Right renal pelvis (tissue), 4 donors: ENCODE measurements around the gene TRABD2B. TPM values are rescaled to one million over a fixed set of nuclear protein-coding genes. Genes with fewer than 3 reads are reported as not detected.
A peak's percentile ranks its signal among the peaks of the same experiment; 100 is the strongest.

Experiments used
- DNase-seq, 4 donors: peaks; one replicate each; pipeline ENCODE4 v3.0.0-alpha.2; 2013; ENCODE audit warnings: low read depth in 4 of 4, low spot score in 3 of 4, missing footprints in 1 of 4
- polyA plus RNA-seq, 4 donors: library from polyadenylated mRNA; unstranded; fragments of 120-200 nt; gene quantifications; one replicate each; pipeline ENCODE4 v1.2.1, GENCODE V29; 2013; ENCODE audit not compliant: insufficient read length in 4 of 4

TRABD2B gene
- polyA plus RNA-seq: 10 to 100 TPM; 15.3 to 25.8 (median 22.0) TPM

DNA sequence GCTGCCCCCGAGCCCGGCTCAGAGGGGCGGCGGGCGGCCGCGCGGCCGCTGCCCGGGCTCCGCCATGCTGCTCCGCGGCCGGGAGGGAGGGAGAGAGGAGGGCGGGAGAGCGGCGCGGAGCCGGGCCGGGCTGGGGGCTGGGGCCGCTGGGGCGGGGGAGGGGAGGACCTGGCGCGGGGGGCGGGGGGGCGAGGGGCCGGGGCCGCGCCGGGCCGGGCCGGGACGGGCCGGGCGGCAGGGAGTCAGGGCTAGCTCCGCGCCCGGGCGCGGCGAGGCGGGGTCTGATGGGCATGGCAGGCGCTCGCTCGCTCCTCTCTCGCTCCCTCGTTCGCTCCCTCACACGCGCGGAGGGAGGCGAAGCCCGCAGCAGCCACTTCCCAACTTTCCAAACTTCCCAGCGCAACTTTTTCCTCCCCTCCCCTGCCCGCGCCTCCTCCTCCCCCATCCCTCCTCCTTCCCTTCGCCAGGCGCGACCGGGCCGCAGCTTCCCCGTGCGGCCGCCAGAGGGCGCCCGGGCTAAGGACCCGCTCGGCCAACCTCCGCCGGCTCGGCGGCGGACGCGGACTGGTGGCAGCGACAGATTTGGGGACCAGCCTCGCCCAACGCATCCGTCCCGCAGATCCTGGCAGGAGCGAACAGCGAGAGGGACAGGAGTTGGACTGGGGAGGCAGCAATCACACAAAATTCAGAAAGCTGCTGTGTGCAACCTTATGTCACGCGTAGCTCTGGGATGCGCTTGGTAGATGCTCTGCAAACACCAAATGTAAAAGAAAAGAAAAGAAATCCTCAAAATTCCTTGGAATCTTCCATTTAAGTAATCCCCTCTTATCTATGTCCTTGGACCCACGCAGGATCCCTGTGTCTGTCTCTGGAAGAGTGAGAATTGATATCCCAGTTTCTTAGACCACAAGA, at the start of gene TRABD2B:
TRABD2B (minus strand) TSS at position 97 of the 912 bp plus-strand sequence.
- peak; percentile 79 to 85 (median 80) for DNase-seq

DNA sequence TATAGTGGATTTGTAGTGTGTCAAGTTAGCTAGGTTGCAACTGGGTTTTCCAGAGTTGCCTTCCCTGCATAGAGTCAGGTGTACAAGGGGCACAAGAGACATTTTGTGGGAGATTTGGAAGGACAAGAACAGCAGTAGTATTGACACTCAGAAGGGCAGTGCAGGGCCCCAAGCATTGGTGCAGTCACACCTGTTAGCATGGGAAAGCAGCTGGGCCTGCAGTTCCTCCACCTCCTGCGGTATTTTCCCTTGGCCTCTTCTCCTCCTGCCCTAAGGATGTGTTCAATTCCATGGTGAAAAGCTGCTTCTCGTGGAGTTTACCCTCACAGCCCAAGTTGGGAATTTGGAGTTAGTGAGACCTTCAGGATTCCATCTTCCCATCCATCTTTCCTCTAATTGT, 47.1 kb upstream of the TRABD2B start:
- no peak for DNase-seq

DNA sequence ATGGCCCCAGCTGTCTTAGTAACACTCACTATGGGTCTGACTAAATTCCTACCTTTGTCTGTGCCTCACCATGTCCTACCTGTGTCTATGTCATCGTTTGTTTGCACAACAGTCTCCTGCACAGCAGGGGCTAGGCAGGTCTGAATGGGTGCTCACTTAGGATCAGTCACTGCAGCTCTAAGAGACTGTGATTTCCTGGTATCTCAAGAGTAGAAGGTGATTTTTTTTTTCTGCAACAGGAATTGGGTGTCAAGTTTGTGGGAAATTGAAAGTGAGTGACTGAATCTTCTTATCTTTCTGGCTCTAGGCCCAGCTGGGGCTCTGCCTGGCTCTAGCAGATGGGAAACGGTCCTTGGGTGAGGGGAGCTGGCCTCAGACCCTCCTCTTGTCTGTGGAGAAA, 46.4 kb upstream of the TRABD2B start:
- DNase-seq: no peak

DNA sequence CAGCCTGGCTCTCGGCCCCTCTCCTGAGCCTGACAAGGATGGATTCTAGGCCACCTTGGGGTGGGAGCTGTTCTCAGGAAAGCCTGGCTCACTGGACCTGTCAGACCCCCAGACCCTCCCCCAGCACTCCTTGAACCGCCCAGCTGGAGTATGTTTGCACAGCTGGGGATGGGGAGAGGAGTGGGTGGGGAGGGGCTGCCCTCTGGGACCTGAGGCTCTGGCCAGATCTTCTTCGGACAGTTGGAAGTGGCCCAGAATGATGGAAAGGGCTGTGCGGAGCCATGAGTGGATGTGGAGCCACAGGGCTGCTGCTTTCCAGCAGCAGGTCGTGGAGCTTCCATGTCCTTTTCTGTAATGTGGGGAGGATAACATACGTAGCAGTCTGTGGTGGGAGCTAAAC, 43.0 kb upstream of the TRABD2B start:
- DNase-seq: no peak

DNA sequence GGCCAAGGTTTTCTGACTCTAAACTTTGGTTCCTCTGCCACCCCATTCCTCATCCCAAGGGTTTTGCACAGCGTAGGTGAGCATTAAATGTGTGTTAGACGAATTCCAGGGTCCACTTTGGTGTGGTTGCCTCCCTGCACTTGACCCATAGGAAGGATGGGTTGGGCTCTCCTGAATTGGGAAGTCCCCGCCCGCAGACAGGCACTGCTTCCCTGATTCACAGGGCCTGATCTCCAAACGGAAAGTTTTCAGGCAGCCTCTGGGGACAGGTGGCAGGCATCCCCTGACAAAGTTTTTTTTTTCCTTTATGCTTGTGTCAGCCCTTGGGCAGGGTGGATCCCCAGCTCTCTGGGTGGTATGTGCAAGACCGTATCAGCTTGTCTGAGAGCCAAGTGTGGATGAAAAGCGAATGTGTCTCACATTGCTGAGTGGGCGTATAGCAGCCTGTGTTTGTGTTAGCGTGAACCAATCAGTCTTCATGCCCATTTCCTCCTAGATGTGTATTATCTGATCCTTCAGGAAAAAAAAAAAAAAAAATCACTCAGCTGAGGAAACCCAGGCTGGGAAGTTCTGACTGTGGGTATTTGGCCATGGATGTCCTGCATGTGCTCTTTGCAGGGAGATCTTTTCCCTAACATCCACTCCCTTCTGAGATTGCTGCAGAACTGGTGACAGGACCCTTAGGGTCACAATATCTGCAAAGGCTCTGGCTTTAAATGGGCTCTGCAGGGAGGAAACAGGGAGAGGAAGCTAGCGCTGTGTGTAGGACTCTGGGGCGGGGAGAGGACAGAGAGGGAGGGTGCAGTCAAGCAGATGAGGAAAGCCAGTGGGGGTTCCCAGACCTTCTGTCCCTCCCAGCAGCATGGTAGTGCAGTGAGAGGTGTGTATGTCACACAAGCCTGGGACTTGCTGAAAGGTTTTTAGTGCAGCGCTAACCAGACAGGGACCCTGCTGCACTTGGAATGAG, 42.2 kb upstream of the TRABD2B start:
- no peak for DNase-seq

DNA sequence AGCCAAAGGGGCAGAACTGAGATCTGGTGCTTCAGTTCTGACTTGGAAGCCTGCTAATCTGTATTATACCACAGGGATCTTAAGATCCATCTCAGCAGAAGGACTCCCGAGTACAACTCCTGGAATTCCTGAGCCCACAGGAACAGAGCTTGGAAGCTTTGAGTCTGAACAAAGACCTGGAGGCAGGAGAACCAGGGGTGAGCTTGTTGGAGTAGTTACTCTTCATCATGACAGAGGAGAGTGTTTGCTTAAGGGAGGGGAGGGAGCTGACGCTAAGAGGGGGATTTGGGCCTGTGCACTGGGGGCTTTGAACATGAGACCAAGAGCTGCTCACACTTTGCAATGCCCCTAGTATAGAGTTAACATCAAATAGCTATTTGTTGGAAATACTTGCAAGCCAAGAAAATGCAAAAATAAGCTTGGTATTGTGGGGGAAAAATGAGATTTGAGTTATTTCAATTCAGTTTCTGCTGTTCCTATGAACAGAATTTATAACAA, 41.1 kb upstream of the TRABD2B start:
- no peak for DNase-seq

DNA sequence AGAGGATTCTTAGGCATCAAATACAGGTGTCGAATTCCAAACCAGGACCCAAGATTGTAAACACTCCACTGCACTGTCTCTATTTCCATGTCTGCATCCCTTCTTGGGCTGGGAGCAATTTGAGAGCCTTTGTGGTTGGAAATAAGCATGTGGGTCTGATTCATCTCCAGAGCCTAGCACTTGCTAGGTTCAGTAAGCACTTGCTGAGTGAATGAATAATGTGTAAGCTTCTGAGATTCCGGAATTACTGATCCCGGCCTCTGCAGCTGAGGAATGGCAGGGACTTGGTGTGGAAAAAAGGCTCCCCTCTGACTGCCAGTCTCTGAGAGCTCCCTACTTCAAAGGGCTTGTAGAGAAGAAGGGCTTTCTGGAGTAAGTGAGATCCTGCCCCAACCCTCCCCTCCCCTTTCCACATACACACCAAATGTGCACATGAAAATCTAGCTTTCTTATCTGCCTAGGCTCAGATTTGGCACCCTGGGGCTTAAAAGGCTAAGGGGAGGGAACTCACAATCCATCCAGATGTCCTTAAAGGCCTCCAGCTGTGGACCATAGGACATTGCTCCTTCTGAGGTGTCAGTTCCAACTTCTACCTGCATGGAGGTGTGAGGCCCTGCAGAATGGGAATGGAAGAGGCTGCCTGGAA, 39.6 kb upstream of the TRABD2B start:
- DNase-seq: no peak

DNA sequence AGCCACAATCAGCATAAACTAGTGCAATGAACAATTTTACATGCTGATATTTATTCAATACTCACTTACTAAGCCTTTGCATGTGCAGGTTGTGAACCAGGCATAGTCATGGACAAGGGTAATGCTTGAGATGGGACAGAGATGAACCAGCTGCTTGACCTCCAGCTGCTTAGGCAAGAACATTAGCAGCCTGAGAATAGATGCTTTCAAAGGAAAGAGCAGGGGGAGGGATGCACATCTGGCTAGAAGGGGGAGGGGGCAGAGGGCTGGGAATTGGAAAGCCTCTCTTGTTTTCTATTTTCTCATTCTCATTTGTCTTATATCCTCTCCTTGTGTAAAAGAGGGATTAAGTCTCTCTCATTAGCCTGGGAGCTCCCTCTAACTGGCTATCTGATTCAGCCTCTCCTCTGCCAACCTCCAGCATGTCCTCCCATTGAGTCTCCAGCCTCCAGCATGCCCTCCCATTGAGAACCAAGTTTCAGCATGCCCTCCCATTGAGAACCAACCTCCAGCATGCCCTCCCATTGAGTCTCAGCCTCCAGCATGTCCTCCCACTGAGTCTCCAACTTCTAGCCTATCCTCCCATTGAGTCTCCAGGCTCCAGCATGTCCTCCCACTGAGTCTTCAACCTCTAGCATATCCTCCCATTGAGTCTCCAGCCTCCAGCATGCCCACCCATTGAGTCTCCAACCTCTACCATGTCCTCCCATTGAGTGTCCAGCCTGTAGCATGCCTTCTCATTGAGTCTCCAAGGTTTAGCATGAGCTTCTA, 38.4 kb upstream of the TRABD2B start:
- no peak for DNase-seq

DNA sequence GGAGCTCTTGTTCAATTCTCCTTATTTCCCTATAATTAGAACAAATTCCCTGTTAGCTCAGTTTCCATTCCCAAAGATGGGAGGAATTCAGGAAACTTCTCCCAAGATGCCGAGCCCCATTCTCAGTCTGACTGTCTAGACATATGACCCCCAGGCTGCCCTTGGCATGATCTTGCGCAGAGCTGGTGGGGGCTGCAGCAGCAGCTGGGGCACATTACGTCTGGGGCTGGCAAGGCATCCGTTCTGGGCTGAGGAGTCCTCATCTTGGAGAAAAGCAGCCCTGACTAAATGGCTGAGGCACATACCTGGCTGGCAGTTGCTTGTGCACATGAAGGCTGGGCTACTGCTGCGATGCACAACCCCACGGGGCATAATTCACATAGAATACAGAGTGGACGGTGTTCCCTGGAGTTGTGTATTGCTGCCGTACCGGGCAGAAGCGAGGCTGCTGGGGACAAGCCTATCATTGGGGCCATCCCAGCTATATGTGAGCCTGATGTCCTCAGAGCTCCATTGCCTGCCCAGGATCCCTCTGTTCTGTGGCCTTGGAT, 36.4 kb upstream of the TRABD2B start:
- DNase-seq: no peak

DNA sequence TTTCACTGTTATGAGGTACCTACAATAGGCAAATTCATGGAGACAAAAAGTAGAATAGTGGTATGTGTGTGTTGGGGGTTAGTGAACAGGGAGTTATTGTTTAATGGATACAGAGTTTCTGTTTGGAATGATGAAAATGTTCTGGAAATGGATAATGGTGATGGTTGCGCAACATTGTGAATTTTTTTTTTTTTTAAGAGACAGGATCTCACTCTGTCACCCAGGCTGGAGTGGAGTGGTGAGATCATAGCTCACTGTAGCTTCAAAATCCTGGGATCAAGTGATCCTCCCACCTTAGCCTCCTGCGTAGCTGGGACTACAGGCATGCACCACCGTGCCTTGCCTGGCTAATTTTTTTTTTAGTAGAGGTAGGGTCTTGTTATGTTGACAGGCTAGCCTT, 34.5 kb upstream of the TRABD2B start:
- no peak for DNase-seq

DNA sequence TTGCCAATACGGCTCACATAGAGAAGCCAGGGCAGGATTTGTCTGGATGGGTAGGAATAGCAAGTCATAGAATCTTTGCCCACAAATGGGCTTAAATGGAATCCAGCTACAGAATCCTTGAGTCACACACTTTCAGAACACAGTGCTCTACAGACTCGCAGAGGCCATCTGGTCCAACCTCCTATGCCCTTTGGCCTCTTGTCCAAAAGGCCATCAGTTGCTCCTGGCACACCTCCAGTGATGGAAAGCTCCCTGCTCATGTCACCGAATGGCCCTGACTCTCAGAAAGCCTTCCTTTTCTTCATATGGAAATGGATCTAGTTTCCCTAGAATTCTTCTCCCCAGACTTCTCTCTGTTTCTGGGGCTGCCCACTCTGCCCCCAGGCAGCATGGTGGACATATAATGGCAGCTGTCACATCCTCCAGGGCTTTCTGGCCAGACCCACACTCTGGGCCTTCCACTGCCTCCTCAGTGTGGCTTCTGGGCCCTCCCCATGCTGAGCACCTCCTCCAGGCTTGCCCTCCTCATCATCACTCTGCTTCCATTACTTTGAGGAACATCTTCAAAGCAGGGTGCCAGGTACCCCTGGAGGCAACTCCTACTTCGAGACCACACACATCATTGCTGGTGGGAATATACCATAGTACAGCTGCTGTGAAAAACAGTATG, 33.6 kb upstream of the TRABD2B start:
- no peak for DNase-seq

DNA sequence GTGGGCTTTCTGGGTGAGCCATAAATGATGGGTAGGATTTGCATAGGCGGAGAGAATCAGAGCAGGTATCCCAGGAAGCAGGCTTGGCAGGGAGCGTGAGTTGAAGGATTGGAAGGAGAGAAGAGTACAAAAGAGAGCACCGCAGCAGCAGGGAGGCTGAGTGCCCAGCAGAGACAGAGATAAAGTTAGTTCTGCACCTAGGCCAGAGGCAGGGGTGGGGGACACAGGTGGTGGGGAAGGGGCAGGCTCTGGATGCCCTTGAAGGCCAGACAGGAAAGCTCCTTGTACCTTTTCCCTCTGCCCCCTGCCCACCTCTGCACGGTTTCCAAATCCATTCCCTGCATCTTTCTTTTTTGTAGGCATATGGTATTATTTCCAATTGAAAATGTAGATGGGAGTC, 33.0 kb upstream of the TRABD2B start:
- no peak for DNase-seq

DNA sequence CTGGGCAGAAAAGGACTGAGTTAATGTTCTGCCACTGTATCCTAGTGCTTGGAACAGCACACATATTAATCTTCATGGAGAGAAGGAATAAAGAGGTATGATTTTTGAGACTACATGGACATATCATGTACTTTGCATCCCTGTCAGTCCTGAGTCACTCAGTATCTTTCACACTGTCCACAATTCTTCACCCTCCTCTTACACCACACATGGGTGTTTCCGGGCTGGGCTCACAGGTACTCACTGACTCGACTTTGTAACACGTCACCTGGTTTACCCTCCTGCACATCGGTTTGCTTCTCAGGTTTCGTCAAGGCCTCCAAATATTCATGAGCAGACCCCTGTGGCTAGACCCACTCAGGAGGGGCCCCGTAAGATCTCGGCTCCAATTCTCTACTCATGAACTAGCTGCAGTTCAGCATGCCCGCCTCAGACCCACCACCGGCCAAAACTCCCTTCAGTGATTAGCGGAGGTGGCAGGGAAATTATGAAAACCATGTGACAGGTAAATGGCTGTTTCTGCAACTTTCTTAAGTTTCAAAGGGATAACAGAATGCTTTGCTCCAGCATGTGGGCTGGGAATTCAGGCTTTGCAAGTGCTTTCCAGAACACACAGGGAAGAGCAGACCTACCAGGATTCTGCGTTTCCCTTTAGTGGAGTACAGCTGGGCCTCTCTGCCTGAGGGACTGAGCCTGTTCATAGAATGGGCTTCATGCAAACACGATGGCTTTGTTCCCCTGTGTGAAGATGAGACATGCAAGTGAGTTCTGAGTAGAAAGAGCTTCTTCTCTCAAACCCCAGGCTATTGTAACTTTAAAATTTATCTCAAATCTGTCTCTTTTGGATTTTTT, 31.3 kb upstream of the TRABD2B start:
- DNase-seq: no peak

DNA sequence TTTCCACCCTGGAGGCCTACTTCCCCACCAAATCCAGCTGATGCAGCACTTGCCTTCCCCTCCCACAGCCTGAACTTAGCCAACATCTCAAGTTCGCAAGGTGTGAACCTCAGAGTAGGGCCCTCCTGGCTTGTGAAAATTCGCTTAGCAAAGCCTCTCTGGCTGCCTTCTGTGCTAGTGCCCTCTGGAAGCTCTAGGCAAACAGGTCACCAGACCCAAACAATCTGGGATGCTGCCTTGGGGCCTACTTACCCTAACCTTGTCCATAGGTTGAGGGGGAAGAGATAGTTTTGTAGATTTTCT, 30.3 kb upstream of the TRABD2B start:
- no peak for DNase-seq

DNA sequence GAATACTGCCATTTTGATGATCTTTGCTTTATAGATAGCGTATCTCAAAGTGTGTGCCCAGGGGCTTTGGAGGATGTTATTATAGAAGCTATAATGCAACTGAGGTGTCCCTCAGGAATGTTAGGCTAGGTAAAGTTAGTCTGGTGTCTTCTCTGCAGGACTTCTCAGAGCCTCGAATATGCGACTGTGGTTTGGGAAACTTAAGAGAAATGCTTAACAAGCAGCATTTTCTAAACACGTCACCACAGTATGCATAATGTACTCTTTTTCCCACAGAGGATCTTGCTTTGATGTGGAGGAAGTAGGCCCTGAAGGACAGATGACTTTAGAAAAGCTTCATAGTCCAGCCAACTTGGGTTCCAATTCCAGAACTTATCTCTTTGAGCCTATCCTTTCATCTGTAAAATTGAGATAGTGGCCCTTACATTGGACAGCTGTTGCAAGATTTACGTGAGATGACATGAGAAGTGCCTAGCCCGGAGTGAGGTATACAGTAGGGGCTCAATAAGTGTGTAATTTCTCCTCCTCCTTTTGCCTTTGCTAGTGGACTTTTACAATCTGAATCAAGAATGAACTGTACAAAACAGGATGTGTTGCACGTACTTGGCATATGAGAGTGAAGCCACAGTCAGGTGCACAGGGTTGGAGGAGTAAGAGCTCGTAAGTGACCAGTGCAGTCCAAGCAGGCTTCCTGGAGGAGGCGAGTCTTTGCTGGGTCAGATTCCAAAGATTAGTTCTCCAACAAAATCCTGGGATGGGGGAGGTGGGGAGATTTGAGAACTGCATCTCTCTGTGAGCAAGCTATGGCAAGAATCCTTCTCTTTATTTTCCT, 29.7 kb upstream of the TRABD2B start:
- no peak for DNase-seq

DNA sequence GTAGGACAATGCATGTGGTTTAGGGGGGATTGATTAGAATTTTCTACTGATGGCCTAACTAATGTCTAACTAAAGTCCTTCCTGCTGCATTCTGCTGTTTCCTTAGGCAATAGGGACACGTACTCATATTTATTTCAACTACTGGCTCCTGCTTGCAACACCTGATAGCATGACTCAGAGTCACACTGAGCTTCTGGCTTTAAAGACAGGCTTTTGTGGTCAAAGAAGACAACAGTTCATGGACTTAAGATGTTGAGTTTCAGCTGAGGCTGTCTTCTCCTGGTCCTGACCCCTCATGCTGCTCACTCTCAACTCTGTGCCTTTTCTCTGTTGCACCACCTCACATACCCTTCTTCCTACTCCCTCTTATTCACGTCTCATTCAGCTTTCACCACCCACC, 29.1 kb upstream of the TRABD2B start:
- DNase-seq: no peak

DNA sequence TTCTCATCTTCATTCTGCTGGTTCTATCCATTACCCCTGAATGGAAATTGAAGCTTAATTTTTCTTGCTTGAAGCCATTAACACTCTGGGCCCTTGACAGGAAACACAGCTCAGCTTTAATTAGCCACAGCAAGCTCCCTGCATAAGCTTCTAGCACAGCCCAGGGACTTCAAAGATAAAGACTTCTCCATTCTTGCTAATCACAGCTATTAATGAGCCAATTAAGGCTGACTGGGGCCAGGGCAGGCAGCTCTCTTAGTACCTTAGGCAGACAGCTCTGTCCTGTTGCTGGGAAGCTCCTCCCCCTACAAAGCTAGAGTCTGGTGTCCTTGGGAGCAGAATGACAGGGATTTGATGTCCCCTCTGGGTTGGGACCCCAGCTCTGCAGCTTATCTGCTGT, 27.9 kb upstream of the TRABD2B start:
- no peak for DNase-seq
